Stimulated activated CD4-positive, alpha-beta T cell treated with anti-CD3 and anti-CD28 coated beads, TNF-alpha, amount 100 ng/mL, for 48 hours (primary cell): ENCODE data around the gene DUSP7.
"Not testable (repeated sequence)": the region's sequence is repeated elsewhere in the genome, so short reads cannot be mapped to it uniquely, and the experiment has no call there.

Experiments used
- DNase-seq, 3 donors: peaks; one replicate each; pipeline ENCODE4 v3.0.0-alpha.2; 2020; ENCODE audit warnings: low read depth in 3 of 3

The DUSP7 gene

DNA sequence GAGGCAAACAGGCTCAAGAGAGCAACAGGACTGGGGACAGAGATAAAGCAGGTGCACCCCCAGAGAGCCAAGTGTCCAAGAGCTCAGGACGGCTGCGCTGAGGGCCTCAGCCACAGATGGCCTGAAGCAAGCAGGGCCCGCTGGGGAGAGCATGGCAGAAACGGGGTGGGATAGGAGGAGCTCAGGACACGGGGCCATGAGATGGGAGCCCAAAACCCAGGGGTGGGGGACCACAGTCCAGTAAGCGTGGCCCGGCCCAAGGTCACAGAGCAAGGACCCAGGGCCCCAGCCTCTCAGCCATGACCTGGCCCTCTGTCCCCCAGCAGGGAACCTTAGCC lies 9.5 kb downstream of the DUSP7 start:
- DNase-seq: no peak

- DNase-seq: no peak
These were observed 10.0 kb downstream of the DUSP7 start for GRCh38 chr3:52046186-52046901.

GRCh38 chr3:52044869-52045619 lies 11.3 kb downstream of the DUSP7 start:
- no peak for DNase-seq

DNA sequence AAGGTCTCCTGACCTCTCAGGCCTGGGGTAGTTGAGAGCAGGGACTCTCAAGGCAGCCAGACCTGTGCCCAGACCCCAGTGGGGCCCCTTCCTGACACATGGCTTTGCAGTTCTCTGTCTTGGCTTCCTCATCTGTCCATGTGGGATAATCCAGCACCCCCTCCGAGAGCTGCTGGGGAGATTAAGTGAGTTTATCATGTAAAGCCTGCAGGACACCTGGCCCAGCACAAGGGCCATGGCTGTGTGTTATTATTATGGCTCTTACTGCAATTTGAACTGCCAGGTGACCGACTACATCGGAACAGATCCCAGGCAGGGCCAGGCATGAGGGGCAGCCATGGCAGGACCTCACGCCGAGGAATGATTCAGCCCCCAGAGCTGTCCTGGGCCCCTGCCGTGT lies 12.6 kb downstream of the DUSP7 start:
- no peak for DNase-seq

- not testable (repeated sequence) for DNase-seq
These were observed 13.3 kb downstream of the DUSP7 start for GRCh38 chr3:52043039-52043438.

DNA sequence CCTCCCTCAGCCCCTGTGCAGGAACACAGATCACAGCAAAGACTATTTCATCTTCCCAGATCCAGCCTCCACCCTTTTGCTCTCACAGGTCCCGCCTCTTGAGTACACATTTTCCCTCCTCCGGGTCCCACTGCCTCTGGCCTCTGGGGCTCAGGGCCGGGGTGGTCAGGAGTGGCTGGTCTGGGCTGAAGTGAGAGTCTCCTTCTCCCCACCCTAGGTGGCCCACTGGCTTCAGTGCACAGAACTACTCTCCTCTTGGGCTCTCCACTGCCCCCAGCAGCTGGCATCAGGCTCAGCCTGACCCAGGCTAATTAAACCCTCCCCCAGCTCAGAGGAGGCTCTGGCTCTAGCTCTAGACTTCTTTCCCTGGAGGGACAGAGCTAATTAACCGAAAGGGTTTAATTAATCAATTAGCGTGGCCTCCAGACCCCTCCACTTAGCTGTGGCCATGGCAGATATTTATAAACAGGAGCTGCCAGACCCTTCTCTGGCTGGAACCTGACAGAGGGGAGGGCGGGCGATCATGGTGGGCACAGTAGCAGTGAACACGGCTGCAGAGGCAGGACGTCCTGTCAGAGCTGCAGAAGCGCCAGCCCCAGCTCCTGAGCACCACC lies 15.1 kb downstream of the DUSP7 start:
- DNase-seq: no peak

DNA sequence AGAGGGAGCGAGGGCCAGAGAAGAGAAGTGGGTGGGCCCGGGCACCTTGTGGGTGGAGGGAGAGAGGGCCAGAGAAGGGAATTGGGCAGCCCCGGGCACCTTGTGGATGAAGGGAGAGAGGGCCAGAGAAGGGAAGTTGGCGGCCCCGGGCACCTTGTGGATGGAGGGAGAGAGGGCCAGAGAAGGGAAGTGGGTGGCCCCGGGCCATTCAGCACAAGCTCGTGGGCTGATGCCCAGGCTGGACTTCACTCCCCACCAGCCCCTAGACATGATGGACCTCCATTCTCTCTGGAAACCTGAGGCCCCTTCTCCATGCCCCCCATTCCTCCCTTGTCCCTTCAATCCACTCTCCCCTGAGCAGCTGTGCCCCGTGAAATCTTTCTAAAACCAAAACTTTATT lies 15.8 kb downstream of the DUSP7 start:
- no peak for DNase-seq

DNA sequence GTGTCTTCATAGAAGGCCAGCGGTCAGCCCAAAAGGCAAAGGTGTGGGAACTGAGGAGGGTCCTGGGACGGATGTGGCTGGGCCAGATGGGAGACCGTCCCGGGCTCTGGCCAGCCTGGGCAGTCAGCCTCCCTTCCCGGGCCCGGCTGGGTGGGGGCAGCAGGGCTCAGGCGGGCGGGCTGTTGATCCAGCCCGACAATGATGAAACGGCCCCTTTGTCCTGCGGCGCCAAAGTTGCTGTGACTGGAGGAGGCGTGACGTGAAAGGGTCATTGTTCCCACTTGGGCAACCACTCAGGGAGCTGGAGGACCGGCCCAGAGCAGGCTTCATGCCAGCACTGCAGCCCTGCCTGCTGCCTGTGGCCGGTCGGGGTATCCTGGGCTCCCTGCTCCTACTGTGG lies 16.5 kb downstream of the DUSP7 start:
- no peak for DNase-seq

DNA sequence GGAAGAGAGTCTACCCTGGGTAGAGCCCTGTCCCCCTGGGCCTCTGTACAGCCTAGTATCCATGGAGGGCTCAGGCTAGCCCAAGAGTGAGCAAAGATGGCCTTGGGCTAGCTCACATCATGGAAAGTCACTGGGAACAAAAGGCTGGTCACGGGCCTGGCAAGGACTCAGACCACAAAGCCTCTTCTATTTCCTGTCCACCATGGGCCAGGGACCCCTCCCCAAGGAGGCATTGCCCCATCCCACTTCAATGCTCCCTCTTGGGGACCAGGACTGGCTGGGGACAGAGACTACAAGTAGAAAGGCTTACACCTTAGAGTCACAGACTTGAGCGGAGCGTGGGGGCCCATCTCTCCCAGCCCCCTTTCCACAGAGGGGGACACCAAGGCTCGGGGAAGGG lies 16.9 kb downstream of the DUSP7 start:
- no peak for DNase-seq

DNA sequence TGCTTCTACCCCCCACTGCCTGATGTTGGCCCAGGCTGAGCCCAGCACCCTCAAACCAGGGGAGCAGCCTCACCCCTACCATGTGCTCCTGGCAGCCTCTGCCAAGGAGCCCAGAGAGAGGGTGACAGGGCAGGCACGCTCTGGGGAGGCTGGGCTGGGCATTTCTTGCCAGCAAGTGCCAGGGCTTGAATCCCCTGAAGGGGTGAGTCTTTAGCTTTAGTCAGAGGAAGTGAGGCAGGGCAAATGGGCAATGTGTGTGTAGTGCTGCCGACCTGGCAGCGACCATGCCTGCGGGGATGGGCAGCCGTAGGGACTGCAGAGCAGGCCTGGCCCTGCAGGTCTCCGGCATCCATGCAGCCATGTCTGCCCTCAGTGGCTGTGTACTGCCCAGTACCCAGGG lies 18.1 kb downstream of the DUSP7 start:
- no peak for DNase-seq

DNA sequence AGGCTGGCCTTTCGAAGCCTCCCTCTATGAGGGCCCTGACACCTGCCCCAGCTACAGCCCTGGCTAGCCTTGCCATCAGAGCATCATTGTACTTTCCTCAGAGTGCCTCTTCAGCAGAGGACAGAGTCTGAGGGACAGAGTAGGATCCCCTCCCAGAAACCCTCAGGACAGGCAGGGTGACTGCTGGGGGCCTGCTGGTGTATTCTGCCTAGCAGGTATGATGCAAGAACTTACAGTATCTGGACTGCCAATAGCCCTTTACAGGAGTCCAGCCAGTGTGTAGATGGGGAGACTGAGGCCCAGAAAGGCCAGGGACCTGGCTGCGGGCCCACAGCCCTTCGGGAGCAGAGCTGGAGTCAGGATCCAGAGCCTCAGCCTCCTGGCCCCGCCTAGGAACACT lies 19.1 kb downstream of the DUSP7 start:
- DNase-seq: no peak

DNA sequence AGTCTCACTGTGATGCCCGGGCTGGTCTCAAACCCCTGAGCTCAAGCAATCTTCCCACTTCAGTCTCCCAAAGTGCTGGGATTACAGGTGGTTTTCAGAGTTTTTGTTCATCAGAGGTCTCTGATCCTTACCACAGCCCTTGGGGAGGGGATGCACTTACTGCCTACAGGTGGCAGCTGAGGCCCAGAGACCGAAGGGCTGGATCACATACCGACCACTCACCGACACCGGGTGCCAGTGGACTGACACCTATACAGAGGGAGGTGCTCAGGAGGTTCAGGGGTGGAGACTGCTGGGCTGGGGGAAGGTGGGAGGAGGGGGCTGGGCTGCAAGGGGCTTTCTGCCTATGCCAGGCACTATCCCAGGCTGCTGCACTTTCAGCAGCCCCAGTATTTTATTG lies 19.5 kb downstream of the DUSP7 start:
- no peak for DNase-seq

DNA sequence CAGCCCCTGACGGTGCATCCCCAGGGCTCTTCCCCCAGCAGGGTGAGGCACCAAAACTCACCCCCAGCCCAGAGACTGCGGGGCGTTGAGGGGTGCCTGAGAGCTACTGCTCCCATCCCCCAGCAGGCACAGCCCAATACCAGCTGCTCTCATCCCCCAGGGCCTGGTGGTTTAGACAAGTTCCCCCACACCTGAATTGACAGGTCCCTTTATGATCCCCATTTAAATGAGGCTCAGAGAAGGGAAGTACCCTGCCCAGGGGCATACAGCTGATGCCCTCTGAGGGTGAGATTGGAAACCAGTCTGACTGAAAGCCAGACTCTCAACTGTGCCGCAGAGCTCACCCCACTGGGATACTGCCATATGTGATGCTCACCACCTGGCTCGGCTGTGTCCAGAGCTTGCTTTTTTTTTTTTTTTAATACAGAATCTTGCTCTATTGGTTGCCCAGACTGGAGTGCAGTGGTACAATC lies 20.1 kb downstream of the DUSP7 start:
- DNase-seq: no peak

DNA sequence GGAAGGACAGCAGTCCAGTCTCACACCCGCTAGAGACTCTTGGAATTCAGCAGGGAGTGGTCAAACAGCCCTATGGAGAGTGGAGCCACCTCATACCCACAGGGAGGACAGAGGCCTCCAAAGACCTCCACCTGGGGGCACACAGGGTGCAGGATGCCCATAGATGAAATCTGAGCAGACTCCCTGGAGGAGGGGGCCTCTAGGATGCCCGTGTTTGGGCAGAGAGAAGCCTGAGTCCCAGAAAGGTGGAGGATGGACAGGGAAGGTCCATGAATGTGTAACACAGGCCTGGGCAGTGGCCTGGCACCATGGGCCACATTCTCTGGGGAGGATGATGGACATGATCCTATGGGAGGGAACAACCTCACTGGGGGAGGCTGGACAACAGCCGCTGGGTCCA lies 21.7 kb downstream of the DUSP7 start:
- no peak for DNase-seq

DNA sequence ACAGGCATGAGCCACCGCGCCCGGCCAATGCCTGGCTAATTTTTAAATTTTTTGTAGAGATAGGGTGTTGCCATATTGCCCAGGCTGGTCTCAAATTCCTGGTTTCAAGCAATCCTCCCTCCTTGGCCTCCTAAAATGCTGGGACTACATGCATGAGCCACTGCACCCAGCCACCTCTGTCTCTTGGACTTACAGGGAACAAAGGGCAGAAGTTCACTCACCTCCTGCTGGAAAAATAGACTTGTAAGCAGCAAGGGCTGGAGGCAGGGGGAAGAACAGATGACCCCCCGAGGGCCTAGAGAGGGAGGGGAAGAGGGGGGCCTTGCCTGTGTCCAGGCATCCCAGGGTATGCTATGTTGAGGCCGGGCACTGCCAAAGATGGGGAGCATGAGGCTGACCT lies 22.2 kb downstream of the DUSP7 start:
- no peak for DNase-seq

- DNase-seq: not testable (repeated sequence)
These were observed 22.6 kb downstream of the DUSP7 start for GRCh38 chr3:52033748-52034147.

DNA sequence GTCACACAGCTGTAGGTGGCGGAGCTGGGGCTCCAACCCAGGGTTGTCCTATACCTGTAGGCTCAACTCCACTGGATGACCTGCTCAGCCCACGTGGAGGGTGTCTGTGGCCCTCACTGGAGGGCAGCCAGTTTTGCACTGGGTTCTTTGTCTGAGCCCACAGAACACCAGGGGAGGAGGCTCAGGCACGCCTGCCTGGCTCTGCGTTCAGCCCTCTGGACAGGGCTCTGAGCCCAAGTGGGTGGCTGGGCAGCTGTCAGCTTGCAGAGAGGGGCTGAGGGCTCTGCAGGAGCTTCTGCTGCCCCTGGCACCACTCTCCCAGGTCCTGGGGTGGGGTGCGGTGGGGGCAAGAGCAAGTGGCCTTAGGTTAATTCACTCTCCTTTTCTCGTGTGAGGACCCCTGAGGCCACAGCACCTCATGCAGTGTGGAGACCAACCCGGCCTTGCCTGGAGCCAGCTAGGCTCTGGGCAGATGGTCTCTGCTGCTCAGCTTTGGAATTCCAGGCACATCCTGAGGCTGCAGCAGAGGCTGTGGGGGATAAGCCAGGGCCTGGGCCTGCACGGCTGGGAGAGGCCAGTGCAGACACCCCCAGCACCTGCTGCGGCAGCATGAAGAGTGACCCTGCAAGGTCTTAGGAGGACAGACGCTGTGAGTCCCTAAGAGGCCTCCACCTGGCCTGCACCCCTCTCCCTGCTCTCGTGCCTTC lies 23.5 kb downstream of the DUSP7 start:
- no peak for DNase-seq

- no peak for DNase-seq
These were observed 24.5 kb downstream of the DUSP7 start for GRCh38 chr3:52031896-52032295.

DNA sequence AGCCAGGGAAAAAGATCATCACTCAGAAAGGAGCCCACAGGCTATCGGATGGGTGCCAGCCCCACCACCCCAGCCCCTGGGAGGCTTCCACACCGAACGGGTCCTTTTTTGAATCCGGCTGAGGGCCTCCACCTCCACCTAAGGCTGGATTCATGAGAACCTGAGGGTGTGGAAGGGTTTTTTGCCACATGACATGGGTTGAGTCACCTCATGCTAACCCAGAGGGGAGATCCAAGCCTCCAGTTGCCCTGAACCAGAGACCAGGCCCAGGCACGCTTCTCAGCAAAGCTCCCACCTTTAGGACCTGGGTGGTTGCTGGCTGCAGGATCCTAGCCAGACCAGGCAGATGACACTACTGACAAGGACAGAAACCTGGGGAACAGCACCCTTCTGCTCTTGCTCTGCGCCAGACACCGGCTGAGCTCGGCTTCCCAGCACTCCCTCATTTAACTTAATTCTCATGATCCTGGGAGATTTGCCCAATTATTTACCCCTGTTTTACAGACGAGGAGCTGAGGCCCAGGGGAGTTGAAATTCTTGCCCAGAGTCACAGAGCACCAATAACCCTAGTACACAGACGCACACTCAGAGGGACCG lies 25.6 kb downstream of the DUSP7 start:
- DNase-seq: no peak

- no peak for DNase-seq
These were observed 26.8 kb downstream of the DUSP7 start for GRCh38 chr3:52029535-52029934.

DNA sequence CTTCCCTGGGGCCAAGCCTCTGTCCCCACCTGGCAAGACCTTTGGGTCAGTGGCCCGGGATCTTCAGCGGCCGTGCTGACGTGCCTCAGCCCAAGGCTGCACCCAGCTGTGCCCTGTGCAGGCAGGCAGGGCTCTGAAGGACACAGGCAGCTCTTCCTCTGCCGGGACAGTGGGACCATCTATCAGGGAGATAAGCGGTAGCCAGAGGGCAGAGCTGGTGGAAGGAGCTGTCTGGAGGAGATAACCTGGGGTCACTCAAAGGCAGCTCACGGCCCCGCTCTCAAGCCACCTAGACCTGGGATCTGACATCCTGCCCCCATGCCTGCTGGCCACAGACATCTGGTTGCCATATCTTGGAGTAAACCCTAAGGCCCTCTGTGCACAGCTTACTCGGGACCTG lies 27.3 kb downstream of the DUSP7 start:
- no peak for DNase-seq

GRCh38 chr3:52028572-52028971 lies 27.8 kb downstream of the DUSP7 start:
- no peak for DNase-seq
